HepG2 (cell line): ENCODE measurements around the gene NUP85. TPM values are rescaled to one million over a fixed set of nuclear protein-coding genes. Genes with fewer than 3 reads are reported as not detected.

Source experiments
- CC2D1A ChIP-seq: sonication (generic); formaldehyde crosslinking; IDR thresholded peaks from 2 replicates; pipeline ENCODE4 v1.8.1; 2023; ENCODE audit warnings: mild to moderate bottlenecking, missing genetic modification reagents
- CEBPG ChIP-seq: IDR thresholded peaks from 2 replicates; pipeline ENCODE4 v1.6.1; 2016
- DRAP1 ChIP-seq: IDR thresholded peaks from 2 replicates; pipeline ENCODE4 v1.6.1; 2016; ENCODE audit warnings: missing genetic modification reagents, missing compliant biosample characterization
- GMEB2 ChIP-seq: IDR thresholded peaks from 2 replicates; pipeline ENCODE4 v1.6.1; 2016; ENCODE audit warnings: missing biosample characterization, missing genetic modification reagents, low read depth
- KLF13 ChIP-seq: sonication (generic); formaldehyde crosslinking; IDR thresholded peaks from 2 replicates; pipeline ENCODE4 v1.4.0; 2020; ENCODE audit warnings: mild to moderate bottlenecking, missing genetic modification reagents
- MXD3 ChIP-seq: IDR thresholded peaks from 2 replicates; pipeline ENCODE4 v1.6.1; 2016; ENCODE audit warnings: mild to moderate bottlenecking, missing biosample characterization, missing genetic modification reagents
- POLR2A ChIP-seq, 2 experiments: IDR thresholded peaks; 2 replicates each; pipeline ENCODE4 v1.6.1; 2011; ENCODE audit warnings: low read depth in 2 of 2, low read length in 2 of 2, mild to moderate bottlenecking in 1 of 2, moderate library complexity in 1 of 2; ENCODE audit not compliant: insufficient read depth in 1 of 2
- RBAK ChIP-seq: sonication (generic); formaldehyde crosslinking; IDR thresholded peaks from 2 replicates; pipeline ENCODE4 v1.5.1; 2020; ENCODE audit warnings: mild to moderate bottlenecking, missing genetic modification reagents
- U2AF1 ChIP-seq: fragments of 200-400 bp; formaldehyde crosslinking; optimal IDR thresholded peaks from 2 replicates; pipeline ENCODE3; 2017; ENCODE audit warnings: mild to moderate bottlenecking, low read depth, low read length
- ZBTB46 ChIP-seq: sonication (generic); formaldehyde crosslinking; IDR thresholded peaks from 2 replicates; pipeline ENCODE4 v1.4.0; 2020; ENCODE audit warnings: mild to moderate bottlenecking, missing genetic modification reagents, borderline replicate concordance
- ZFP91 ChIP-seq: sonication (generic); formaldehyde crosslinking; IDR thresholded peaks from 2 replicates; pipeline ENCODE4 v1.9.0; 2022; ENCODE audit warnings: missing genetic modification reagents, mild to moderate bottlenecking, borderline replicate concordance
- ZNF224 ChIP-seq: sonication (generic); formaldehyde crosslinking; IDR thresholded peaks from 2 replicates; pipeline ENCODE4 v1.5.0; 2020; ENCODE audit warnings: mild to moderate bottlenecking, missing genetic modification reagents
- ZNF3 ChIP-seq: IDR thresholded peaks from 2 replicates; pipeline ENCODE4 v1.7.0; 2017; ENCODE audit warnings: inconsistent platforms
- ZNF337 ChIP-seq: sonication (generic); formaldehyde crosslinking; IDR thresholded peaks from 2 replicates; pipeline ENCODE4 v1.5.1; 2020; ENCODE audit warnings: missing genetic modification reagents, low read depth, mild to moderate bottlenecking, borderline replicate concordance
- ZNF484 ChIP-seq: sonication (generic); formaldehyde crosslinking; IDR thresholded peaks from 2 replicates; pipeline ENCODE4 v1.5.1; 2020; ENCODE audit warnings: mild to moderate bottlenecking, low read depth, missing genetic modification reagents, borderline replicate concordance
- ZNF572 ChIP-seq: sonication (generic); formaldehyde crosslinking; IDR thresholded peaks from 2 replicates; pipeline ENCODE4 v1.5.1; 2020; ENCODE audit warnings: mild to moderate bottlenecking, missing genetic modification reagents
- ZNF777 ChIP-seq: sonication (generic); formaldehyde crosslinking; IDR thresholded peaks from 2 replicates; pipeline ENCODE4 v1.4.0; 2020; ENCODE audit warnings: missing genetic modification reagents
- ZNF841 ChIP-seq: sonication (generic); formaldehyde crosslinking; IDR thresholded peaks from 2 replicates; pipeline ENCODE4 v1.8.1; 2023; ENCODE audit warnings: missing genetic modification reagents, borderline replicate concordance
- ZSCAN29 ChIP-seq: sonication (generic); formaldehyde crosslinking; conservative IDR thresholded peaks from 2 replicates; pipeline ENCODE4 v1.4.0; 2020; ENCODE audit warnings: mild to moderate bottlenecking, missing genetic modification reagents
- polyA plus RNA-seq, 8 experiments: library from polyadenylated mRNA; depleted of rRNA in 3 of 8; stranded (reverse) in 7 of 8; unstranded in 1 of 8; fragments of >200 nt; fragmentation: Illumina TruSeq in 4 of 8; extraction: Trizol in 4 of 8; gene quantifications; 2 replicates each; pipeline versions ENCODE4 v1.2.1 to v1.2.3, GENCODE V29; 2011 to 2016; ENCODE audit warnings: low read depth in 4 of 8, missing spikeins in 1 of 8, mixed read lengths in 1 of 8; ENCODE audit not compliant: insufficient read depth in 1 of 8
- total RNA-seq, 5 experiments: library from RNA; depleted of rRNA; stranded (reverse); fragments of >200 nt; fragmentation: Illumina TruSeq; extraction: Trizol; gene quantifications; 2 replicates each; pipeline ENCODE4 v1.2.3, GENCODE V29; 2016; ENCODE audit warnings: low read depth in 1 of 5

Gene NUP85
- total and polyA plus RNA-seq, 2 of the 13 experiments (the other 11 are each of a cell fraction or from before 2014, with no cell fraction given), result 89.1 to 124 TPM

- TF ChIP-seq DRAP1 (peak; percentile 79), ZNF224 (CRISPR knock-in tag) (peak; percentile 97), ZBTB46 (CRISPR knock-in tag) (no peak), MXD3 (peak; percentile 90), CEBPG (CRISPR knock-in tag) (peak; percentile 46), ZNF572 (peak; percentile 94; the same call in 1 of the 2 replicates), ZNF484 (CRISPR knock-in tag) (no peak), U2AF1 (peak; percentile 34), ZNF841 (CRISPR knock-in tag) (no peak), ZFP91 (CRISPR knock-in tag) (peak; percentile 95), CC2D1A (CRISPR knock-in tag) (no peak), ZNF3 (CRISPR knock-in tag) (peak; percentile 64; the same call in 1 of the 2 replicates), ZNF337 (CRISPR knock-in tag) (peak; percentile 91; the same call in 1 of the 2 replicates), RBAK (CRISPR knock-in tag) (no peak), ZSCAN29 (peak; percentile 55; the same call in 1 of the 2 replicates), ZNF777 (CRISPR knock-in tag) (peak; percentile 98), GMEB2 (CRISPR knock-in tag) (0 out of 2 replicates have a peak, but pooled peaks have one; percentile 46), KLF13 (CRISPR knock-in tag) (no peak), POLR2A (IDR thresholded peaks at IDR 0.05; ENCODE audit: insufficient read depth in 1 of 2, low read depth in 2 of 2, low read length in 2 of 2) (peak; percentile 87 to 92)
Observed at GRCh38 chr17:75205037-75205792, at the start of gene NUP85 (continued).
